ENCODE data around the gene HLX.
A peak's percentile ranks its signal among the peaks of the same experiment; 100 is the strongest.

The HLX gene

DNA sequence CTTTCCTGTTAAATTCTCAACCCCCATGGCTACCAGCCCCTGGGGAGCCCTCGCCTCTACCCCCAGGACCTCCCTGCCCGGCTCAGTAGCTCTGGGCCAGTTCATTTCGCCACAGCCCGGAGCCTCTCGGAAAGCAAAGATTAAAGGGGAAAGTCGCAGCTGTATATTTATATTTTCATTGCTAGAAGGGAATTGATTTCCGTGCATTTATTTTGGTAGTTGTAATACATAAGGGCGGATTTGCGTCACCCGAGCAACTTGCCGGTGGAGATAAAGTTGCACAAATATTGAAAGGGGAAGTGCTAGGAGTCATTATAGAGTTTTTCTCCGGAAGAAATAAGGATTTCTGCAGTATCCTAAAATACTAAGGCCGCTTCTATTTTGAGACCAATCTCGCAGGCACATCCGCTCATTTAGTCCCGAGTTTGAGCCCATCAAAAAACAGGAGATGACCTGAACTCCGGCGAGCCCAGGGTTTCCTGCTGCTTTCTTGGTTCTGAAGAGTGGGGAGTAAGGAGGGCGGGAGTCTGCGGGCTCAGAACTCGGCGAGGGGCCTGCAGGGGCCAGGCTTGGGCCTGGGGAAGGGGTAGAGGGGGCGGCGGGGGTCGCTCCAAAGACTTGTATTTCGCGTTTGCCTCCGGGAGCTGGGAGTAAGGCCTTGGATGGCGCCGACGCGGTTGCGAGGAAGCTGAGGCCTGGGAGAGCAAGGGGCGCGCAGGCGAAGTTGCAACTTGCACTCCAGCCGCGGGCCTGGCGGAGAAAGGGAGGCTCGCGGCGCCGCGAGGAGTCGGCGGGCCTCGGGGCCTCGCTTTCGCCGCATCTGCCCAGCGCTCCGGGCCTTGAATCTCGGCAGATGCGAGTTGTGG is 2.5 kb upstream of the HLX start:
- TF ChIP-seq, protein P1, sequence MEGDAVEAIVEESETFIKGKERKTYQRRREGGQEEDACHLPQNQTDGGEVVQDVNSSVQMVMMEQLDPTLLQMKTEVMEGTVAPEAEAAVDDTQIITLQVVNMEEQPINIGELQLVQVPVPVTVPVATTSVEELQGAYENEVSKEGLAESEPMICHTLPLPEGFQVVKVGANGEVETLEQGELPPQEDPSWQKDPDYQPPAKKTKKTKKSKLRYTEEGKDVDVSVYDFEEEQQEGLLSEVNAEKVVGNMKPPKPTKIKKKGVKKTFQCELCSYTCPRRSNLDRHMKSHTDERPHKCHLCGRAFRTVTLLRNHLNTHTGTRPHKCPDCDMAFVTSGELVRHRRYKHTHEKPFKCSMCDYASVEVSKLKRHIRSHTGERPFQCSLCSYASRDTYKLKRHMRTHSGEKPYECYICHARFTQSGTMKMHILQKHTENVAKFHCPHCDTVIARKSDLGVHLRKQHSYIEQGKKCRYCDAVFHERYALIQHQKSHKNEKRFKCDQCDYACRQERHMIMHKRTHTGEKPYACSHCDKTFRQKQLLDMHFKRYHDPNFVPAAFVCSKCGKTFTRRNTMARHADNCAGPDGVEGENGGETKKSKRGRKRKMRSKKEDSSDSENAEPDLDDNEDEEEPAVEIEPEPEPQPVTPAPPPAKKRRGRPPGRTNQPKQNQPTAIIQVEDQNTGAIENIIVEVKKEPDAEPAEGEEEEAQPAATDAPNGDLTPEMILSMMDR (IDR thresholded peaks at IDR 0.05; ENCODE audit: borderline replicate concordance, insufficient read depth, low read depth, low read length): no peak
- H3K4me3 ChIP-seq (ENCODE audit: low read depth, low read length): no peak overlapping the region

DNA sequence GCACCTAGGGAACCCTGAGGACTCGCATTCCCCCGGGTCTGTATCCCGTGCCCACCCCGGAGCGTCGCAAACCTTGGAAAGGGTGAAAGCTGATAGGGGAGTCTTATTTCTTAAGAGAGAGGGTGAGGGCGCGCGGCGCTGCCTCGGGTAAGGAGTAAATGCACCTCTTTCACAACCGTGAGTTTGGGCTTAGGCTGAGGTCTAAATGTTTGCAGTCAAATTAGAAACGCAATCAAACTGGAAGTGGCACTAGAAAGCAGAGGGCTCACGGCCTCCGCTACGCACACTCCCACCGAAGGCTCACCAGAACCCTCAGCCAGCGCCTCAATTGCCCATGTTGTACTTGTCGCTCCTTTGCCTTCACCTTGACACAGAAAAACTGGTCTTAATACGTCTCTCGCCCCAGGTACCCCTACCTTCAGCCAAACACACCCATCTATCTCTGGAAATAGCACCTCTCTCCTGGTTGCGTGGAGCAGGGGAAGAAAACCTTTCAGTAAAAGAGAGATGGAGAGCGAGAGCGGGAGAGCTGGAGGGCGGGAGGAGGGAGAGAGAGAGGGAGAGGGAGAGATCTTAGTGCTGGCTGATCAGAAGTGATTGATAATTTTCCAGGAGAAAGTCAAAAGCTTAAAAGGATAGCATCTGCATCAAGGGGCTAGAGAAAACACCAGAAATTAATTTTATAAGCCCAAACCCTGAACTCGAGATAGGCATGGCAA is 1.7 kb upstream of the HLX start:
- no peak overlapping the region for H3K4me3 ChIP-seq (ENCODE audit: low read depth, low read length)
- TF ChIP-seq, protein P1 (IDR thresholded peaks at IDR 0.05; ENCODE audit: borderline replicate concordance, insufficient read depth, low read depth, low read length): no peak

DNA sequence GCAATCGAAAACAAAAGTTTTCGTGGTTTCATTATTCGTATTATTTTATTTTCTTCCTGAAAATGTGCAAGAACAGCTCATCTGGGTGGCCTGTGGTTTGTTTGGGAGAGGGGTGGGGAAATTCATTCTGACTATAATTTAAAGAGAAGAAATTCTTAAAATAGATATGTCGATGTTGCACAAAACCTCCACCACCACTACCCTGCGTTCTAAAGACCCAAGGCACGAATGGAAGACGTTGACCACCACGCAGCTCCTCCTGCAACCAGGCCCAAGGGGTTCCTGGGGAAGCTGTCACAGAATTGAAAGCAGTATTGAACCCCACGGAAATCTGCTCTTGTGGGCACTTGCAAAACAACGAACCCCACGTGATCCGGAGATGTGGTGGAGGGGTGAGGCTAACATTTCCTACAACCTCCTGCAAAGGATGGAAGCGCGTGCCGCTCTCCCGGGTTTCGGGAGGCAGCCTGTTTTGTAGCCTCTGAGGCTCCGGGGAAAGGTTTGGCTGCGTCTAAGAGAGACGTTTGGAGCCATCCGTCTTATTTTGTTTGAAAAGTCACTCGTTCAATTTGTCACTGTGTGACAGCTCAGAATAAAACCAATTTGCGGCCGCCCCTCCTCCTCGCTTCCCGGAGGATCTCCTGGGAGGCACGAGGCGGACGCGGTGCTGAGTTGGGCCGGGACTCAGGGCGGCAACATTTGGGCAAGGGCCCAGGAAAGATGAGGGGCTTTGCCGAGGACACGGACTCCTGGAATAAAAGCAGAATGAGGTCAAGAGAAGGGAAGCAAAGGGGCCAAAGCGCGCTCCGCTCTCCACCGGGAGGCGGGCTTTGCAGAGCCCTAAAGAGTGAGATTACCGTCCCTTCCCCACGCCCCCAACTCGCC is 810 bp upstream of the HLX start:
- TF ChIP-seq, protein P1 (IDR thresholded peaks at IDR 0.05; ENCODE audit: borderline replicate concordance, insufficient read depth, low read depth, low read length): no peak
- H3K4me3 ChIP-seq (ENCODE audit: low read depth, low read length): no peak overlapping the region

DNA sequence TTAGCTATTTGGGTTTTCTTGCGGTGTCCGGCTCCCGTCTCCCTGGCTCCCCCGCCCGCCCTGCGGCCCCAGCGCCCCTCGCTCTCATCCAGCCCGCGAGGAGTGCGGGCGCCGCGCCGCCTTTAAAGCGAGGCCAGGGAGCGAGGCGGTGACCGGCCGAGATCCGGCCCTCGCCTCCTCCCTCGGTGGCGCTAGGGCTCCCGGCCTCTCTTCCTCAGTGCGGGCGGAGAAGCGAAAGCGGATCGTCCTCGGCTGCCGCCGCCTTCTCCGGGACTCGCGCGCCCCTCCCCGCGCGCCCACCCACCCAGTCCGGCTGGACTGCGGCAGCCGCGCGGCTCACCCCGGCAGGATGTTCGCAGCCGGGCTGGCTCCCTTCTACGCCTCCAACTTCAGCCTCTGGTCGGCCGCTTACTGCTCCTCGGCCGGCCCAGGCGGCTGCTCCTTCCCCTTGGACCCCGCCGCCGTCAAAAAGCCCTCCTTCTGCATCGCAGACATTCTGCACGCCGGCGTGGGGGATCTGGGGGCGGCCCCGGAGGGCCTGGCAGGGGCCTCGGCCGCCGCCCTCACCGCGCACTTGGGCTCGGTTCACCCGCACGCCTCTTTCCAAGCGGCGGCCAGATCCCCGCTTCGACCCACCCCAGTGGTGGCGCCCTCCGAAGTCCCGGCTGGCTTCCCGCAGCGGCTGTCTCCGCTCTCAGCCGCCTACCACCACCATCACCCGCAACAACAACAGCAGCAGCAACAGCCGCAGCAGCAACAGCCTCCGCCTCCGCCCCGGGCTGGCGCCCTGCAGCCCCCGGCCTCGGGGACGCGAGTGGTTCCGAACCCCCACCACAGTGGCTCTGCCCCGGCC is 492 bp downstream of the HLX start:
- TF ChIP-seq, protein P1 (IDR thresholded peaks at IDR 0.05; ENCODE audit: borderline replicate concordance, insufficient read depth, low read depth, low read length): no peak
- H3K4me3 ChIP-seq (ENCODE audit: low read depth, low read length): peak overlapping the region; percentile 47

DNA sequence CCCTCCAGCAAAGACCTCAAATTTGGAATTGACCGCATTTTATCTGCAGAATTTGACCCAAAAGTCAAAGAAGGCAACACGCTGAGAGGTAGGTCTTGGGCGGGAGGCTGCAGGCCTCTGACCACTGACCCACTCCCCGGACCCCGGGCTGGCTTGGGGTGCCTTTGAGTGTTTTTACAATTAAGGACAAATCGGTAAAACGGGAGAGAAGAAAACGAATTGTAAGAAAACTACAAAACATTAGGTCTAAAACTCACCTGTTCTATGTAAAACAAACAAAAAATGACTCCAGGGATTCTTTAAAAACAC is 1.1 kb downstream of the HLX start:
- TF ChIP-seq, protein P1 (IDR thresholded peaks at IDR 0.05; ENCODE audit: borderline replicate concordance, insufficient read depth, low read depth, low read length): no peak
- no peak overlapping the region for H3K4me3 ChIP-seq (ENCODE audit: low read depth, low read length)

DNA sequence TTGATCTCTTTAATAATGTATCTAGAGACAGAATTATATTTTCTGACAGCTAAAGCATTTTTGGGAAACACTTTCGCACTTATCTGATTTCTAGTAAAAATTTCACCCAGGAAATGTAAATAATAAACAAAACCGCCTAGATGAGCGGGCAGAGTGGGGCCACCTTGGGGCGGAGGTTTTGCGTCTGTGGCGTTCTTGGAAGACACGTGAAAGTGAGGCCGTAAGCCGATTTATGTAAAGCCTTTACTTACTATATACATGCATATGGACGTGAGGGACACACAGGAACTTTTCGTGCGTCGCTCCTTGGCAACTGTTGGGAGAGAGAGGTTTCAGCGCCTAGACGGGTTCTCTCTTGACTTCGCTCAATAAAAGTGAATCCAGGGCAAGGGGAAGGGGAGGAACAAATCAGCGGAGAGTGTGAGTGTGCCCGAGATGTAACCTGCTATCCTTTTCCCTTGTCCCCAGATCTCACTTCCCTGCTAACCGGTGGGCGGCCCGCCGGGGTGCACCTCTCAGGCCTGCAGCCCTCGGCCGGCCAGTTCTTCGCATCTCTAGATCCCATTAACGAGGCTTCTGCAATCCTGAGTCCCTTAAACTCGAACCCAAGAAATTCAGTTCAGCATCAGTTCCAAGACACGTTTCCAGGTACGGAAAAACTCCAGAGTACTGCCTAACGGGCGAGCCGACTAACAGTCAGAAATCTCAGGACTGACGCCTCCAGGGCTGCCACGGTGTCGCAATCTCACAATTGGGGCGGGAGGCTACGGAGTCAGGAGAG is 1.7 kb downstream of the HLX start:
- TF ChIP-seq, protein P1 (IDR thresholded peaks at IDR 0.05; ENCODE audit: borderline replicate concordance, insufficient read depth, low read depth, low read length): no peak
- peak overlapping the region; percentile 1 for H3K4me3 ChIP-seq (ENCODE audit: low read depth, low read length)
